Ammon's horn (tissue), 1 donor: ENCODE results near the gene OR13J1.
"Not testable (repeated sequence)": the region's sequence is repeated elsewhere in the genome, so short reads cannot be mapped to it uniquely, and the experiment has no call there.

Experiments
- DNase-seq: peaks from one replicate; pipeline ENCODE4 v3.0.0-alpha.2; 2016; ENCODE audit warnings: low spot score

The OR13J1 gene

GRCh38 chr9:35904338-35904737 lies 34.1 kb upstream of the OR13J1 start:
- DNase-seq = no peak

GRCh38 chr9:35903049-35903448 lies 32.8 kb upstream of the OR13J1 start:
- peak; percentile 71 for DNase-seq

- DNase-seq = no peak
Measured at GRCh38 chr9:35899021-35899420, 28.8 kb upstream of the OR13J1 start.

GRCh38 chr9:35898337-35898736 lies 28.1 kb upstream of the OR13J1 start:
- no peak for DNase-seq

GRCh38 chr9:35897376-35898099 lies 27.3 kb upstream of the OR13J1 start:
- not testable (repeated sequence) for DNase-seq

GRCh38 chr9:35896570-35896969 lies 26.4 kb upstream of the OR13J1 start:
- DNase-seq = no peak

- no peak for DNase-seq
Measured at GRCh38 chr9:35892051-35892450, 21.9 kb upstream of the OR13J1 start.

- DNase-seq = no peak
Measured at GRCh38 chr9:35891646-35892045, 21.4 kb upstream of the OR13J1 start.

GRCh38 chr9:35884908-35885307 lies 14.7 kb upstream of the OR13J1 start:
- DNase-seq = not testable (repeated sequence)

GRCh38 chr9:35882996-35883395 lies 12.8 kb upstream of the OR13J1 start:
- no peak for DNase-seq

- DNase-seq = peak; percentile 87
Measured at GRCh38 chr9:35882263-35882848, 12.2 kb upstream of the OR13J1 start.

GRCh38 chr9:35872505-35872904 lies 2.3 kb upstream of the OR13J1 start:
- DNase-seq = no peak

- no peak for DNase-seq
Measured at GRCh38 chr9:35871545-35871944, 1.3 kb upstream of the OR13J1 start.

GRCh38 chr9:35869621-35870216 lies 482 bp downstream of the OR13J1 start:
- DNase-seq = no peak

- DNase-seq = no peak
Measured at GRCh38 chr9:35868933-35869332, 1.3 kb downstream of the OR13J1 start.

- DNase-seq = no peak
Measured at GRCh38 chr9:35867538-35867937, 2.7 kb downstream of the OR13J1 start.

- DNase-seq = no peak
Measured at GRCh38 chr9:35864695-35865255, 5.4 kb downstream of the OR13J1 start.

GRCh38 chr9:35863583-35863982 lies 6.6 kb downstream of the OR13J1 start:
- no peak for DNase-seq

GRCh38 chr9:35862328-35862727 lies 7.9 kb downstream of the OR13J1 start:
- DNase-seq = no peak

- DNase-seq = no peak
Measured at GRCh38 chr9:35861161-35861897, 8.9 kb downstream of the OR13J1 start.

- peak; percentile 1 for DNase-seq
Measured at GRCh38 chr9:35859990-35860339, 10.2 kb downstream of the OR13J1 start.

GRCh38 chr9:35859310-35859989 lies 10.8 kb downstream of the OR13J1 start:
- peak; percentile 29 for DNase-seq
